ENCODE data around the gene WASF1.

Gene WASF1

GRCh38 chr6:110179406-110180227 lies at the start of gene WASF1:
TSS of gene WASF1 (minus strand) at chr6:110179670. CDS start at chr6:110127601, 52,069 bp downstream.
- Mint-ChIP-seq H3K4me3 (peak within 1 kb of the TSS; percentile 76), H3K9me3 (no peaks in the 10 kb centered on the region), H3K4me1 (ENCODE audit: low read depth) (peaks cover 4% of the 10 kb centered on the region), H3K36me3 (ENCODE audit: low read depth) (no peaks in the 10 kb centered on the region), H3K27me3 (ENCODE audit: low read depth) (peaks cover 23% of the 10 kb centered on the region), H3K27ac (peak within 1 kb of the TSS; percentile 1)

DNA sequence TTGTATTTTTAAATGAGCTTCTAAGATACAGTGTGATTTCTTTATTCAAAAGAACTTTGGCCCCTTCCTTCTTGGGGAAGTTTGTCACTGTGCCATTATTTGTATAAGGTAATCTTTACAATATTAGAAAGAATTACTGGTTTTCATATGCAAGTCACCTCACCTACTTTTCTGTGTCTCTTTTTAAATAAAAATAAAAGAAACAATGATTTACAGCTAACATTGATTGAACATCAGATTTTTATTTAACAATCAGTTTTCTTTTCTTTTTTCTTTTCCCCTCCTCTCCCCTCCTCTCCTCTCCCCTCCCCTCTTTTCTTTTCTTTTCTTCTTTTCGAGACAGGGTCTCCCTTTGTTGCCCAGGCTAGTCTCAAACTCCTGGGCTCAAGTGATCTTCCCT lies 46.8 kb upstream of the WASF1 start:
- Mint-ChIP-seq H3K4me1 (ENCODE audit: low read depth) (peaks cover 2% of the 10 kb centered on the region), H3K36me3 (ENCODE audit: low read depth) (peaks cover 32% of the 10 kb centered on the region), H3K9me3 (no peaks in the 10 kb centered on the region), H3K27ac (no peak overlapping the region), H3K4me3 (no peak overlapping the region), H3K27me3 (ENCODE audit: low read depth) (no peaks in the 10 kb centered on the region)

DNA sequence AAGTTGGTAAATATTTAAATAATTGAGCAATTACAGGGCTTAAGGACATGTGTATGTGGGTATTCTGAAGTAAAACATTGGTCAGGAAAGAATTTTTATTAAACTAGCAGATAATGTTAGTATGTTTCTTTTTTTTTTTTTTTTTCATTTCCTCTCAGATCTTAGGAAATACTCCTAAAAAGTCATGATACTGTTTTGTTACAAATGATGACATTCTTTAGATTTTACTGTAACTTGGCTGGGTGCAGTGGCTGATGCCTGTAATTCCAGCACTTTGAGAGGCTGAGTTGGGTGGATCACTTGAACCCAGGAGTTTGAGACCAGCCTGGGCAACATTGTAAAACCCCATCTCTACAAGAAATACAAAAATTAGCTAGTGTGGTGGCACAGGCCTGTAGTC lies 42.3 kb upstream of the WASF1 start:
- H3K27me3 Mint-ChIP-seq (ENCODE audit: low read depth) = no peaks in the 10 kb centered on the region
- peaks cover 33% of the 10 kb centered on the region for H3K36me3 Mint-ChIP-seq (ENCODE audit: low read depth)
- H3K9me3 Mint-ChIP-seq = no peaks in the 10 kb centered on the region
- no peak overlapping the region for H3K27ac Mint-ChIP-seq
- H3K4me3 Mint-ChIP-seq = no peak overlapping the region
- peaks cover 2% of the 10 kb centered on the region for H3K4me1 Mint-ChIP-seq (ENCODE audit: low read depth)

- no peaks in the 10 kb centered on the region for H3K27me3 Mint-ChIP-seq (ENCODE audit: low read depth)
- no peak overlapping the region for H3K27ac Mint-ChIP-seq
- no peak overlapping the region for H3K4me3 Mint-ChIP-seq
- no peaks in the 10 kb centered on the region for H3K4me1 Mint-ChIP-seq (ENCODE audit: low read depth)
- no peaks in the 10 kb centered on the region for H3K9me3 Mint-ChIP-seq
- H3K36me3 Mint-ChIP-seq (ENCODE audit: low read depth) = peaks cover 28% of the 10 kb centered on the region
Measured at GRCh38 chr6:110217266-110217665, 37.8 kb upstream of the WASF1 start.

GRCh38 chr6:110216140-110216539 lies 36.7 kb upstream of the WASF1 start:
- H3K27ac Mint-ChIP-seq = no peak overlapping the region
- H3K36me3 Mint-ChIP-seq (ENCODE audit: low read depth) = peaks cover 34% of the 10 kb centered on the region
- H3K4me3 Mint-ChIP-seq = no peak overlapping the region

DNA sequence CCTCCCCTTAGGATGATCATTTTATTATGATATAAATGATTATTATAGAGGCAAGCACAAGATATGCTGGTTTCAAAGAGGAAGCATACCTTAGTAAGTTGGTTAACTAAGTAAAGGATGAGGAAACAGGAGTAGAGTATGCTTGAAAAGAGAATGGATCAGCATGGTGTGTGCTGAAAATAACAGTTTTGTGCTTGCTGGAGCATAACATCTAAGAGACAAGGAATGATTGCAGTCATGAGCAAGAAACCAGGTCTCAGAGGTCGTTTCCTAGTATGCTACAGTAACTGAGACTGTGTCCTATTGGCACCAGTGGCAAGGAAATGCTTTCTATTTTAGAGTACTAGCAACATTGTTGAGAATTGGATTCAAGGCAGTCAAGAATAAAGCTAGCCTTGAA lies 34.9 kb upstream of the WASF1 start:
- no peaks in the 10 kb centered on the region for H3K27me3 Mint-ChIP-seq (ENCODE audit: low read depth)
- H3K9me3 Mint-ChIP-seq = no peaks in the 10 kb centered on the region
- no peaks in the 10 kb centered on the region for H3K4me1 Mint-ChIP-seq (ENCODE audit: low read depth)
- no peak overlapping the region for H3K4me3 Mint-ChIP-seq
- H3K27ac Mint-ChIP-seq = no peak overlapping the region
- H3K36me3 Mint-ChIP-seq (ENCODE audit: low read depth) = peaks cover 27% of the 10 kb centered on the region

More at GRCh38 chr6:110216140-110216539, 36.7 kb upstream of the WASF1 start:
- no peaks in the 10 kb centered on the region for H3K27me3 Mint-ChIP-seq (ENCODE audit: low read depth)
- H3K4me1 Mint-ChIP-seq (ENCODE audit: low read depth) = no peaks in the 10 kb centered on the region
- no peaks in the 10 kb centered on the region for H3K9me3 Mint-ChIP-seq

DNA sequence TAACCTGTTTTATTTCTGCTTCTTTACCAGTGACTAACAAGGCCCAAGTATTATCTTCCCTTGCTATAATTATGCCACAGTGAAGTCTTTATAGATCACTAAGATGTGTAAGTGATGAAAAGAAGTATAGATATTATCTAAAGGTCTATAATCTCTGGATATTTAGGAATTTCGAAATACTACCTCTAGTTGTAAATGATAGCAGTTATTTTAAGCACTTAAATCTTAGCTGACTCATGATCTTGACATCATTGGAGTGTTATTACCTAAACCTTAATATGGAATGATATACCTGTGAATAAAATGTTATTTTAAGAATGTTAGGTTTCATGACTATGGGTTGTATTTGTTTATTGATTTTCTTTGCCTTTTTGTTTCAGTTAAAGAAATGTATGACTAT lies 32.3 kb upstream of the WASF1 start:
- H3K27me3 Mint-ChIP-seq (ENCODE audit: low read depth) = no peaks in the 10 kb centered on the region
- no peak overlapping the region for H3K27ac Mint-ChIP-seq
- H3K4me1 Mint-ChIP-seq (ENCODE audit: low read depth) = no peaks in the 10 kb centered on the region
- H3K9me3 Mint-ChIP-seq = no peaks in the 10 kb centered on the region
- H3K4me3 Mint-ChIP-seq = no peak overlapping the region
- peaks cover 31% of the 10 kb centered on the region for H3K36me3 Mint-ChIP-seq (ENCODE audit: low read depth)

DNA sequence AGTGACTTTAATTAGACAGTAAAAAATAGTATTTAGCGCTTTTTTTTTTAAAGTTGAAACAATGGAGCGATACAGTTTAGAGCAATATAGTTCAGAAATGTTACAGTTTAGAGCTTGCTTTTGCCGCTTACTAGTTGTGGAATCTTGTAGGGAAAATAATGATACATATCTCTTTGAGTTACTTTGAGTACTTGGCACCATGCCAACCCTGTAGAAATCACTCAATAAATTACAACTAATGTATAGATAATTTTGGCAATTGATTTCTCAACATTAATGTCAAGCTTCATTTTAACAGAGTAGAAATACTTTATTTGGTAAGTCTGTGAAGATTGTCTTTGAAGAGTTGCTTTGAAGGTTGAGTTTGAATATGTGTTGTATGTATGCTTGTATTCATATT lies 28.2 kb upstream of the WASF1 start:
- Mint-ChIP-seq H3K9me3 (no peaks in the 10 kb centered on the region), H3K4me3 (no peak overlapping the region), H3K36me3 (ENCODE audit: low read depth) (peaks cover 21% of the 10 kb centered on the region), H3K27ac (no peak overlapping the region), H3K4me1 (ENCODE audit: low read depth) (no peaks in the 10 kb centered on the region), H3K27me3 (ENCODE audit: low read depth) (no peaks in the 10 kb centered on the region)

DNA sequence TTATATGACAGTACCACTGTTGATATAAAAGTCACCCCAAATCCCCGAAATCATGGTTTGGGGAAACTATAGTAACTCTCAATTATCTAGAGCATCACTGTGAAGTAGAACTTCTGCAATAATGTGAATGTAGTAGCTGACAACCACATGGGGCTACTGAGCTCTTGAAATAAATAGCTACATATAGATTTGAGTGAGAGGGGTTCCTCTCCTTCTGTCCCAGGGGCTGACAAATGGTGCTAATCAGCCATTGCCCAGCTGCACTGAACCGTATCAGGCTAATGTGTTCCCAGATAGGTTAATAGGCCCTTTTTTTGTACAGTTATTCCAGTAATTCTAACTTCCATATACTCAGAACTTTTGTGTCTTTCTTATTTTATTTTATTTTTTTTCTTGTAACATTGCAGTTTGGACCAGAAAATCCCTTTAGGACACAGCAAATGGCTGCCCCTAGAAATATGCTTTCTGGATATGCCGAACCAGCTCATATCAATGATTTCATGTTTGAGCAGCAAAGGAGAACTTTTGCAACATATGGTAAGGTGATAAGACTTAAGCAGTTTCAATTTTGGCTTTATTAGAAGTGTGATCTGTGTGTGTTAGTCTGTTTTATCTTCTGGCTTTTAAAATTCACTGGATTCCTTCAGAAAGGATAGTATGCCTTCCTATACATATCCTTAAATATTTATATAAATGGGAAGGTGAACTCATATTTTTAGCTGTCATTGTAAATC lies 21.8 kb upstream of the WASF1 start:
- Mint-ChIP-seq H3K36me3 (ENCODE audit: low read depth) (peaks cover 6% of the 10 kb centered on the region), H3K9me3 (no peaks in the 10 kb centered on the region), H3K27me3 (ENCODE audit: low read depth) (no peaks in the 10 kb centered on the region), H3K27ac (no peak overlapping the region), H3K4me3 (no peak overlapping the region), H3K4me1 (ENCODE audit: low read depth) (no peaks in the 10 kb centered on the region)

DNA sequence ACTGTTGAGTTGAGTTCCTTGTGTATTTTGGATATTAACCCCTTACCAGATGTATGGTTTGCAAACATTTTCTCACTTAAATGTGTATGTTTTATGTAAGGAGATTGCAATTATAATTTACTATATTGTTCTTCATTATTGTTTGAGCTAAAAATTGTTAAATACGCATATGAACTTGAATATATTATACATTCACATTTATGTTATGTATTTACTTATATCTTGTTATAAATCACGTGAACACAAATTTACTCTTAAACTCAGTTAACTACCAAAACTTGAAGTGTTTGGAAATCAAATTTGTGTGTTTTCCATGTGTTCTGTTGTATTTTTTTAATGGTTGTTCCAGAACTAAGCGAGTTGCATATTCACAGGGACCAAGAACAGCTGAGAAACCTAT lies 19.1 kb upstream of the WASF1 start:
- no peaks in the 10 kb centered on the region for H3K9me3 Mint-ChIP-seq
- H3K36me3 Mint-ChIP-seq (ENCODE audit: low read depth) = peaks cover 6% of the 10 kb centered on the region
- H3K4me1 Mint-ChIP-seq (ENCODE audit: low read depth) = no peaks in the 10 kb centered on the region
- H3K27ac Mint-ChIP-seq = no peak overlapping the region
- no peak overlapping the region for H3K4me3 Mint-ChIP-seq
- H3K27me3 Mint-ChIP-seq (ENCODE audit: low read depth) = no peaks in the 10 kb centered on the region

GRCh38 chr6:110196874-110197273 lies 17.4 kb upstream of the WASF1 start:
- H3K36me3 Mint-ChIP-seq (ENCODE audit: low read depth) = peaks cover 6% of the 10 kb centered on the region
- no peaks in the 10 kb centered on the region for H3K4me1 Mint-ChIP-seq (ENCODE audit: low read depth)
- no peaks in the 10 kb centered on the region for H3K9me3 Mint-ChIP-seq
- H3K4me3 Mint-ChIP-seq = no peak overlapping the region
- no peak overlapping the region for H3K27ac Mint-ChIP-seq
- no peaks in the 10 kb centered on the region for H3K27me3 Mint-ChIP-seq (ENCODE audit: low read depth)

- Mint-ChIP-seq H3K27ac (no peak overlapping the region), H3K4me1 (ENCODE audit: low read depth) (no peaks in the 10 kb centered on the region), H3K27me3 (ENCODE audit: low read depth) (no peaks in the 10 kb centered on the region), H3K4me3 (no peak overlapping the region), H3K36me3 (ENCODE audit: low read depth) (peaks cover 6% of the 10 kb centered on the region), H3K9me3 (no peaks in the 10 kb centered on the region)
Measured at GRCh38 chr6:110195639-110196038, 16.2 kb upstream of the WASF1 start.

- H3K36me3 Mint-ChIP-seq (ENCODE audit: low read depth) = peaks cover 4% of the 10 kb centered on the region
- H3K4me1 Mint-ChIP-seq (ENCODE audit: low read depth) = peaks cover 2% of the 10 kb centered on the region
- H3K27ac Mint-ChIP-seq = no peak overlapping the region
- no peaks in the 10 kb centered on the region for H3K9me3 Mint-ChIP-seq
- no peaks in the 10 kb centered on the region for H3K27me3 Mint-ChIP-seq (ENCODE audit: low read depth)
- no peak overlapping the region for H3K4me3 Mint-ChIP-seq
Measured at GRCh38 chr6:110191477-110191876, 12.0 kb upstream of the WASF1 start.

DNA sequence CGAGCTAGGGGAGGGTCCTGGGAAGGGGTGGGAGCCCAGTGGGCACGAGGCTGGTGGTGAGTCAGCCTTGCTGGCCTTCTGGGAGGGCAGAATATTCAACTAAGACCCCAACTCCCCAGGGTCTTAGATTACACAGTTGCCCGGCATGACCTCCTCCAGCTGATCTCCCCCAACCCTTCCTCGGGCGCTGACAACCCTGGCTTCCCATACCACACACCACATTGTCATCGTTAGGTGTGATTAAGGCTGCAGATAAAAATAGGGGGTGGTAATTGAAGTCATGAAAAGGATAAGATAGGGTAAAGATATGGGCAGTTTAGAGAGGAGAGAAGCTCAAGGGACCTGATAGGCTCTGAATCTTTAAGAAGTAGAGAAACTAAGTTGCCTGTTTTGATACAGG lies 11.3 kb upstream of the WASF1 start:
- Mint-ChIP-seq H3K27ac (no peak overlapping the region), H3K4me3 (no peak overlapping the region), H3K9me3 (no peaks in the 10 kb centered on the region), H3K36me3 (ENCODE audit: low read depth) (peaks cover 6% of the 10 kb centered on the region), H3K4me1 (ENCODE audit: low read depth) (peaks cover 7% of the 10 kb centered on the region), H3K27me3 (ENCODE audit: low read depth) (no peaks in the 10 kb centered on the region)

GRCh38 chr6:110188791-110189190 lies 9.3 kb upstream of the WASF1 start:
- H3K9me3 Mint-ChIP-seq = no peaks in the 10 kb centered on the region
- H3K27me3 Mint-ChIP-seq (ENCODE audit: low read depth) = no peaks in the 10 kb centered on the region
- peaks cover 7% of the 10 kb centered on the region for H3K4me1 Mint-ChIP-seq (ENCODE audit: low read depth)
- no peak overlapping the region for H3K4me3 Mint-ChIP-seq
- H3K36me3 Mint-ChIP-seq (ENCODE audit: low read depth) = peaks cover 2% of the 10 kb centered on the region
- H3K27ac Mint-ChIP-seq = no peak overlapping the region

Data from T-helper 1 cell treated with Interleukin-12 subunit alpha and Interleukin-12 subunit beta and Interleukin-4 antibody, amounts not matched to agents 30 μg/mL and 1 μg/mL, for 36 hours (primary cell).